HEK293 (cell line): Measurements from ENCODE around the gene FXYD1.

ENCODE experiments used
- CTCF ChIA-PET: fragments of 350-600 bp; formaldehyde crosslinking; extraction: SDS; loops from one replicate; lab custom pipeline; 2021; ENCODE audit warnings: antibody characterized with exemption; lab: Yijun Ruan, JAX
- POLR2A ChIA-PET: fragments of 300-600 bp; formaldehyde crosslinking; extraction: SDS; loops from one replicate; lab custom pipeline; 2020; ENCODE audit warnings: antibody characterized with exemption, inconsistent platforms; lab: Yijun Ruan, JAX
- H3K27ac ChIP-seq: fragments of 200-500 bp; sonication (Bioruptor generic); 2 replicates; pipeline ENCODE4 v1.5.1; 2014; ENCODE audit warnings: low read depth, low read length, control low read depth, inconsistent platforms; ENCODE audit errors: extremely low read depth
- H3K36me3 ChIP-seq, 2 experiments: fragments of 200-500 bp in 1 of 2; sonication (Bioruptor generic) in 1 of 2; 1 replicate in 1 of 2; 2 replicates in 1 of 2; pipeline ENCODE4 v1.5.1; 2014 to 2017; ENCODE audit warnings: inconsistent platforms in 2 of 2, low read length in 2 of 2; ENCODE audit not compliant: control insufficient read depth in 2 of 2, insufficient read depth in 1 of 2
- H3K4me1 ChIP-seq: fragments of 200-500 bp; sonication (Bioruptor generic); 2 replicates; pipeline ENCODE4 v1.5.1; 2014; ENCODE audit warnings: mild to moderate bottlenecking, low read length, inconsistent platforms; ENCODE audit not compliant: control insufficient read depth, insufficient read depth
- H3K4me3 ChIP-seq: 2 replicates; pipeline ENCODE4 v1.5.1; 2011; ENCODE audit warnings: low read depth, mild to moderate bottlenecking, control low read depth, low read length, moderate library complexity
- H3K9me3 ChIP-seq: fragments of 200-500 bp; sonication (Bioruptor generic); 2 replicates; pipeline ENCODE4 v1.5.1; 2014; ENCODE audit warnings: low read depth, low read length, inconsistent platforms; ENCODE audit not compliant: control insufficient read depth, insufficient read depth
- GFI1B ChIP-seq: fragments of 450-650 bp; formaldehyde crosslinking; IDR thresholded peaks from 2 replicates; pipeline ENCODE4 v1.5.1; 2016; ENCODE audit warnings: missing biosample characterization, missing genetic modification characterization
- SCRT2 ChIP-seq: fragments of 450-650 bp; formaldehyde crosslinking; IDR thresholded peaks from 2 replicates; pipeline ENCODE4 v1.5.1; 2016; ENCODE audit warnings: missing biosample characterization, missing genetic modification characterization
- ZBTB1 ChIP-seq: fragments of 450-650 bp; formaldehyde crosslinking; IDR thresholded peaks from 2 replicates; pipeline ENCODE4 v1.5.1; 2016; ENCODE audit warnings: missing biosample characterization, missing genetic modification characterization
- ZBTB7A ChIP-seq: fragments of 450-650 bp; formaldehyde crosslinking; IDR thresholded peaks from 2 replicates; pipeline ENCODE4 v1.5.1; 2016; ENCODE audit warnings: low read depth, missing biosample characterization, missing genetic modification characterization
- ZFP37 ChIP-seq: fragments of 450-650 bp; formaldehyde crosslinking; IDR thresholded peaks from 2 replicates; pipeline ENCODE4 v1.5.1; 2016; ENCODE audit warnings: missing biosample characterization, missing genetic modification characterization
- ZNF2 ChIP-seq: fragments of 450-650 bp; formaldehyde crosslinking; IDR thresholded peaks from 2 replicates; pipeline ENCODE4 v1.5.1; 2016; ENCODE audit warnings: missing biosample characterization, missing genetic modification characterization
- ZNF248 ChIP-seq: fragments of 450-650 bp; formaldehyde crosslinking; IDR thresholded peaks from 2 replicates; pipeline ENCODE4 v1.5.1; 2017; ENCODE audit warnings: missing biosample characterization, missing genetic modification characterization
- ZNF274 ChIP-seq, 2 experiments: fragments of 200-500 bp in 1 of 2; fragments of 450-650 bp in 1 of 2; sonication (Bioruptor generic) in 1 of 2; formaldehyde crosslinking in 1 of 2; IDR thresholded peaks; 2 replicates each; pipeline versions ENCODE4 v1.5.1 to v1.6.1; 2014 to 2016; ENCODE audit warnings: borderline replicate concordance in 1 of 2, inconsistent platforms in 1 of 2, low read length in 1 of 2, missing biosample characterization in 1 of 2, missing genetic modification characterization in 1 of 2
- ZNF311 ChIP-seq: fragments of 450-650 bp; formaldehyde crosslinking; IDR thresholded peaks from 2 replicates; pipeline ENCODE4 v1.5.1; 2017; ENCODE audit warnings: missing biosample characterization, missing genetic modification characterization, borderline replicate concordance
- ZNF501 ChIP-seq: fragments of 450-650 bp; formaldehyde crosslinking; IDR thresholded peaks from 2 replicates; pipeline ENCODE4 v1.5.1; 2016; ENCODE audit warnings: missing biosample characterization, missing genetic modification characterization
- ZNF521 ChIP-seq: fragments of 450-650 bp; formaldehyde crosslinking; IDR thresholded peaks from 2 replicates; pipeline ENCODE4 v1.5.1; 2017; ENCODE audit warnings: missing biosample characterization, mild to moderate bottlenecking, missing genetic modification characterization
- ZNF558 ChIP-seq: fragments of 450-650 bp; formaldehyde crosslinking; IDR thresholded peaks from 2 replicates; pipeline ENCODE4 v1.5.1; 2016; ENCODE audit warnings: missing biosample characterization, missing genetic modification characterization
- ZNF621 ChIP-seq: fragments of 450-650 bp; formaldehyde crosslinking; IDR thresholded peaks from 2 replicates; pipeline ENCODE4 v1.5.1; 2017; ENCODE audit warnings: missing biosample characterization, missing genetic modification characterization
- ZNF658 ChIP-seq: fragments of 450-650 bp; formaldehyde crosslinking; IDR thresholded peaks from 2 replicates; pipeline ENCODE4; 2016; ENCODE audit warnings: missing biosample characterization, missing genetic modification characterization
- ZNF670 ChIP-seq: fragments of 450-650 bp; formaldehyde crosslinking; IDR thresholded peaks from 2 replicates; pipeline ENCODE4 v1.5.1; 2016; ENCODE audit warnings: missing biosample characterization, missing genetic modification characterization, low read depth
- ZNF776 ChIP-seq: fragments of 450-650 bp; formaldehyde crosslinking; IDR thresholded peaks from 2 replicates; pipeline ENCODE4 v1.5.0; 2017; ENCODE audit warnings: missing biosample characterization, missing genetic modification characterization, borderline replicate concordance
- ZNF785 ChIP-seq: fragments of 450-650 bp; formaldehyde crosslinking; IDR thresholded peaks from 2 replicates; pipeline ENCODE4 v1.5.1; 2016; ENCODE audit warnings: missing biosample characterization, missing genetic modification characterization
- ZNF791 ChIP-seq: fragments of 450-650 bp; formaldehyde crosslinking; IDR thresholded peaks from 2 replicates; pipeline ENCODE4 v1.5.1; 2016; ENCODE audit warnings: missing biosample characterization, missing genetic modification characterization
- ZNF792 ChIP-seq: fragments of 450-650 bp; formaldehyde crosslinking; IDR thresholded peaks from 2 replicates; pipeline ENCODE4 v1.5.1; 2016; ENCODE audit warnings: missing biosample characterization, missing genetic modification characterization
- TF ChIP-seq, protein P1 (sequence below): fragments of 450-650 bp; formaldehyde crosslinking; optimal IDR thresholded peaks from 2 replicates; pipeline ENCODE3; 2016; ENCODE audit warnings: missing biosample characterization, mild to moderate bottlenecking, missing genetic modification characterization
- TF ChIP-seq, protein P2 (sequence below): fragments of 450-650 bp; formaldehyde crosslinking; IDR thresholded peaks from 2 replicates; pipeline ENCODE4 v1.5.1; 2016; ENCODE audit warnings: missing biosample characterization, missing genetic modification characterization
- TF ChIP-seq, protein P3 (sequence below): fragments of 450-650 bp; formaldehyde crosslinking; IDR thresholded peaks from 2 replicates; pipeline ENCODE4 v1.5.1; 2016; ENCODE audit warnings: missing biosample characterization, missing genetic modification characterization
- TF ChIP-seq, protein P4 (sequence below): fragments of 450-650 bp; formaldehyde crosslinking; IDR thresholded peaks from 2 replicates; pipeline ENCODE4 v1.5.1; 2016; ENCODE audit warnings: missing biosample characterization, missing genetic modification characterization, borderline replicate concordance

Gene FXYD1

DNA sequence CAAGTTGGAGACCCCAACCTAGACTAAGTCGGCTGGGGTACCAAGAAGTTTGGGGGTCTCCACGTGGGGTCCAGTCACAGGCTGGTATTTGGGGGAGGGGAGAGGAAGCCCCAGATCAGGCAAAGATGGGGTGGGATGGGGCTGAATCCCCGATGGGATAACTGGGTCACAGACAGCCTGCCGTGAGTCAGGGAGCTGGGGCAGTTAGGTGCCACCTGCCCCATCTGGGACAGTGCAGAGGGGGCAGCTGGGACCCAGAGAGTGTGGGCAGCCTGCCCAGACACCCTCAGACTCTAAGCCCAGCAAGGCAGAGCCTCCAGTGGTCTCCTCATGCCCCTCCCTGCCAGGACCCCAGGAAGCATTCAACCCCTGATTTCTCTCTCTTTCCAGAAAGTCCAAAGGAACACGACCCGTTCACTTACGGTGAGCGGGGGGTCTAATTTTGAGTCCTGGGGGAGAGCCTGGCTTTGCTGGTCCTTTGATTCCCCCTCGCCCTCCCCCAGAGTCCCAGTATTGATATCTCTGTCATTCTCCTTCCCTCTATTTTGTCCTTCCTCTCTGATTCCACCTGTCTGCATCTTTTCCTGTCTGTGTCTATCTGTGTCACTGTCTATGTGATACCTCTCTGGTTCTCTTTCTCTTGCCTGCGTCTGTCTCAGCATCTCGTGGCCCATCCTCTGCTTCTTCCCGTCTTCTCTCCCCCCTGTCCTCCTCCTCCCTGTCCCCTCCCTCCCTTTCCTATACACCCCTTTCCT lies 1.8 kb downstream of the FXYD1 start:
- Histone ChIP-seq H3K36me3 (no peaks in the 10 kb centered on the region; a peak in 1 of 3 replicates), H3K27ac (no peak overlapping the region), H3K9me3 (no peaks in the 10 kb centered on the region), H3K4me3 (no peak overlapping the region), H3K4me1 (peaks cover 34% of the 10 kb centered on the region)
- ChIA-PET CTCF (interaction anchor here (0.5 to 4.7 kb wide), 26 partner anchors 10 to 501 kb away, joined by 3 to 82 read pairs (median 8); partner anchors contain the start of genes FXYD3 and FXYD5), POLR2A (interaction anchor here (0.7 to 1.9 kb wide), 17 partner anchors 13 to 990 kb away, joined by 3 to 26 read pairs (median 3); partner anchors contain the start of genes FAM187B, FXYD5, LIN37 and ZNF30)
- 0 out of 2 replicates have a peak, but pooled peaks have one; percentile 48 for TF ChIP-seq ZFP37
- TF ChIP-seq, protein P1, sequence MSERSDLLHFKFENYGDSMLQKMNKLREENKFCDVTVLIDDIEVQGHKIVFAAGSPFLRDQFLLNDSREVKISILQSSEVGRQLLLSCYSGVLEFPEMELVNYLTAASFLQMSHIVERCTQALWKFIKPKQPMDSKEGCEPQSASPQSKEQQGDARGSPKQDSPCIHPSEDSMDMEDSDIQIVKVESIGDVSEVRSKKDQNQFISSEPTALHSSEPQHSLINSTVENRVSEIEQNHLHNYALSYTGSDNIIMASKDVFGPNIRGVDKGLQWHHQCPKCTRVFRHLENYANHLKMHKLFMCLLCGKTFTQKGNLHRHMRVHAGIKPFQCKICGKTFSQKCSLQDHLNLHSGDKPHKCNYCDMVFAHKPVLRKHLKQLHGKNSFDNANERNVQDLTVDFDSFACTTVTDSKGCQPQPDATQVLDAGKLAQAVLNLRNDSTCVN (tag by site-specific recombination), result no peak
- TF ChIP-seq, protein P2, sequence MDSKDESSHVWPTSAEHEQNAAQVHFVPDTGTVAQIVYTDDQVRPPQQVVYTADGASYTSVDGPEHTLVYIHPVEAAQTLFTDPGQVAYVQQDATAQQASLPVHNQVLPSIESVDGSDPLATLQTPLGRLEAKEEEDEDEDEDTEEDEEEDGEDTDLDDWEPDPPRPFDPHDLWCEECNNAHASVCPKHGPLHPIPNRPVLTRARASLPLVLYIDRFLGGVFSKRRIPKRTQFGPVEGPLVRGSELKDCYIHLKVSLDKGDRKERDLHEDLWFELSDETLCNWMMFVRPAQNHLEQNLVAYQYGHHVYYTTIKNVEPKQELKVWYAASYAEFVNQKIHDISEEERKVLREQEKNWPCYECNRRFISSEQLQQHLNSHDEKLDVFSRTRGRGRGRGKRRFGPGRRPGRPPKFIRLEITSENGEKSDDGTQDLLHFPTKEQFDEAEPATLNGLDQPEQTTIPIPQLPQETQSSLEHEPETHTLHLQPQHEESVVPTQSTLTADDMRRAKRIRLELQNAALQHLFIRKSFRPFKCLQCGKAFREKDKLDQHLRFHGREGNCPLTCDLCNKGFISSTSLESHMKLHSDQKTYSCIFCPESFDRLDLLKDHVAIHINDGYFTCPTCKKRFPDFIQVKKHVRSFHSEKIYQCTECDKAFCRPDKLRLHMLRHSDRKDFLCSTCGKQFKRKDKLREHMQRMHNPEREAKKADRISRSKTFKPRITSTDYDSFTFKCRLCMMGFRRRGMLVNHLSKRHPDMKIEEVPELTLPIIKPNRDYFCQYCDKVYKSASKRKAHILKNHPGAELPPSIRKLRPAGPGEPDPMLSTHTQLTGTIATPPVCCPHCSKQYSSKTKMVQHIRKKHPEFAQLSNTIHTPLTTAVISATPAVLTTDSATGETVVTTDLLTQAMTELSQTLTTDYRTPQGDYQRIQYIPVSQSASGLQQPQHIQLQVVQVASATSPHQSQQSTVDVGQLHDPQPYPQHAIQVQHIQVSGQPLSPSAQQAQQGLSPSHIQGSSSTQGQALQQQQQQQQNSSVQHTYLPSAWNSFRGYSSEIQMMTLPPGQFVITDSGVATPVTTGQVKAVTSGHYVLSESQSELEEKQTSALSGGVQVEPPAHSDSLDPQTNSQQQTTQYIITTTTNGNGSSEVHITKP (tag by site-specific recombination), result peak; percentile 65
- TF ChIP-seq ZNF521 (tag by site-specific recombination), result no peak
- TF ChIP-seq ZNF792 (tag by site-specific recombination), result peak; percentile 73; the same call in 1 of the 2 replicates
- 0 out of 2 replicates have a peak, but pooled peaks have one; percentile 14 for TF ChIP-seq ZNF658 (tag by site-specific recombination)
- TF ChIP-seq ZNF311 (tag by site-specific recombination), result peak; percentile 89; the same call in 1 of the 2 replicates
- no peak for TF ChIP-seq GFI1B
- TF ChIP-seq ZNF248, result peak; percentile 8; the same call in 1 of the 2 replicates
- no peak for TF ChIP-seq ZNF274 (IDR thresholded peaks at IDR 0.05; ENCODE audit: low read length)
- no peak for TF ChIP-seq ZNF274 (tag by site-specific recombination; IDR thresholded peaks at IDR 0.05; ENCODE audit: borderline replicate concordance)
- TF ChIP-seq ZNF791, result peak; percentile 85; the same call in 1 of the 2 replicates
- TF ChIP-seq ZNF621 (tag by site-specific recombination), result peak; percentile 64; the same call in 1 of the 2 replicates
- TF ChIP-seq SCRT2 (tag by site-specific recombination), result peak; percentile 87
- no peak for TF ChIP-seq ZNF558 (tag by site-specific recombination)
- TF ChIP-seq, protein P3, sequence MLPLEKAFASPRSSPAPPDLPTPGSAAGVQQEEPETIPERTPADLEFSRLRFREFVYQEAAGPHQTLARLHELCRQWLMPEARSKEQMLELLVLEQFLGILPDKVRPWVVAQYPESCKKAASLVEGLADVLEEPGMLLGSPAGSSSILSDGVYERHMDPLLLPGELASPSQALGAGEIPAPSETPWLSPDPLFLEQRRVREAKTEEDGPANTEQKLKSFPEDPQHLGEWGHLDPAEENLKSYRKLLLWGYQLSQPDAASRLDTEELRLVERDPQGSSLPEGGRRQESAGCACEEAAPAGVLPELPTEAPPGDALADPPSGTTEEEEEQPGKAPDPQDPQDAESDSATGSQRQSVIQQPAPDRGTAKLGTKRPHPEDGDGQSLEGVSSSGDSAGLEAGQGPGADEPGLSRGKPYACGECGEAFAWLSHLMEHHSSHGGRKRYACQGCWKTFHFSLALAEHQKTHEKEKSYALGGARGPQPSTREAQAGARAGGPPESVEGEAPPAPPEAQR (tag by site-specific recombination), result 0 out of 2 replicates have a peak, but pooled peaks have one; percentile 76
- peak; percentile 70; the same call in 1 of the 2 replicates for TF ChIP-seq ZNF785
- TF ChIP-seq ZNF670 (tag by site-specific recombination), result 0 out of 2 replicates have a peak, but pooled peaks have one; percentile 47
- TF ChIP-seq ZBTB7A (tag by site-specific recombination), result peak; percentile 70; the same call in 1 of the 2 replicates
- TF ChIP-seq, protein P4, sequence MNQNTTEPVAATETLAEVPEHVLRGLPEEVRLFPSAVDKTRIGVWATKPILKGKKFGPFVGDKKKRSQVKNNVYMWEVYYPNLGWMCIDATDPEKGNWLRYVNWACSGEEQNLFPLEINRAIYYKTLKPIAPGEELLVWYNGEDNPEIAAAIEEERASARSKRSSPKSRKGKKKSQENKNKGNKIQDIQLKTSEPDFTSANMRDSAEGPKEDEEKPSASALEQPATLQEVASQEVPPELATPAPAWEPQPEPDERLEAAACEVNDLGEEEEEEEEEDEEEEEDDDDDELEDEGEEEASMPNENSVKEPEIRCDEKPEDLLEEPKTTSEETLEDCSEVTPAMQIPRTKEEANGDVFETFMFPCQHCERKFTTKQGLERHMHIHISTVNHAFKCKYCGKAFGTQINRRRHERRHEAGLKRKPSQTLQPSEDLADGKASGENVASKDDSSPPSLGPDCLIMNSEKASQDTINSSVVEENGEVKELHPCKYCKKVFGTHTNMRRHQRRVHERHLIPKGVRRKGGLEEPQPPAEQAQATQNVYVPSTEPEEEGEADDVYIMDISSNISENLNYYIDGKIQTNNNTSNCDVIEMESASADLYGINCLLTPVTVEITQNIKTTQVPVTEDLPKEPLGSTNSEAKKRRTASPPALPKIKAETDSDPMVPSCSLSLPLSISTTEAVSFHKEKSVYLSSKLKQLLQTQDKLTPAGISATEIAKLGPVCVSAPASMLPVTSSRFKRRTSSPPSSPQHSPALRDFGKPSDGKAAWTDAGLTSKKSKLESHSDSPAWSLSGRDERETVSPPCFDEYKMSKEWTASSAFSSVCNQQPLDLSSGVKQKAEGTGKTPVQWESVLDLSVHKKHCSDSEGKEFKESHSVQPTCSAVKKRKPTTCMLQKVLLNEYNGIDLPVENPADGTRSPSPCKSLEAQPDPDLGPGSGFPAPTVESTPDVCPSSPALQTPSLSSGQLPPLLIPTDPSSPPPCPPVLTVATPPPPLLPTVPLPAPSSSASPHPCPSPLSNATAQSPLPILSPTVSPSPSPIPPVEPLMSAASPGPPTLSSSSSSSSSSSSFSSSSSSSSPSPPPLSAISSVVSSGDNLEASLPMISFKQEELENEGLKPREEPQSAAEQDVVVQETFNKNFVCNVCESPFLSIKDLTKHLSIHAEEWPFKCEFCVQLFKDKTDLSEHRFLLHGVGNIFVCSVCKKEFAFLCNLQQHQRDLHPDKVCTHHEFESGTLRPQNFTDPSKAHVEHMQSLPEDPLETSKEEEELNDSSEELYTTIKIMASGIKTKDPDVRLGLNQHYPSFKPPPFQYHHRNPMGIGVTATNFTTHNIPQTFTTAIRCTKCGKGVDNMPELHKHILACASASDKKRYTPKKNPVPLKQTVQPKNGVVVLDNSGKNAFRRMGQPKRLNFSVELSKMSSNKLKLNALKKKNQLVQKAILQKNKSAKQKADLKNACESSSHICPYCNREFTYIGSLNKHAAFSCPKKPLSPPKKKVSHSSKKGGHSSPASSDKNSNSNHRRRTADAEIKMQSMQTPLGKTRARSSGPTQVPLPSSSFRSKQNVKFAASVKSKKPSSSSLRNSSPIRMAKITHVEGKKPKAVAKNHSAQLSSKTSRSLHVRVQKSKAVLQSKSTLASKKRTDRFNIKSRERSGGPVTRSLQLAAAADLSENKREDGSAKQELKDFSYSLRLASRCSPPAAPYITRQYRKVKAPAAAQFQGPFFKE (tag by site-specific recombination), result peak; percentile 81; the same call in 1 of the 2 replicates
- TF ChIP-seq ZNF776 (tag by site-specific recombination), result peak; percentile 24; the same call in 1 of the 2 replicates
- 0 out of 2 replicates have a peak, but pooled peaks have one; percentile 7 for TF ChIP-seq ZNF501 (tag by site-specific recombination)
- TF ChIP-seq ZBTB1 (tag by site-specific recombination), result 0 out of 2 replicates have a peak, but pooled peaks have one; percentile 58
- TF ChIP-seq ZNF2, result 0 out of 2 replicates have a peak, but pooled peaks have one; percentile 24
